A673 (cell line): ENCODE results near the gene ASB3. TPM values are rescaled to one million over a fixed set of nuclear protein-coding genes. Genes with fewer than 3 reads are reported as not detected.

Source experiments
- BruUV-seq: library from RNA; stranded (reverse); fragments of 400-500 nt; replicated peaks from 2 replicates; lab custom pipeline; 2021; lab: Mats Ljungman, UMichigan
- CTCF ChIA-PET: fragments of 300-600 bp; sonication (Branson Sonifier 250); formaldehyde crosslinking; loops from one replicate; lab custom pipeline; 2022; ENCODE audit warnings: antibody characterized with exemption; lab: Charles Lee
- POLR2A ChIA-PET: fragments of 300-600 bp; sonication (Branson Sonifier 250); formaldehyde crosslinking; loops from one replicate; lab custom pipeline; 2022; ENCODE audit warnings: antibody characterized with exemption; ENCODE audit not compliant: low non-redundant PET; lab: Charles Lee
- DNase-seq: peaks from one replicate; pipeline ENCODE4 v3.0.0-alpha.2; 2015; ENCODE audit warnings: low spot score
- H3K27ac ChIP-seq: fragments of 200-600 bp; sonication (generic); 2 replicates; pipeline ENCODE4 v1.5.1; 2016; ENCODE audit warnings: mixed run types, low read depth, mild to moderate bottlenecking, mixed read lengths, antibody characterized with exemption, low read length; ENCODE audit not compliant: poor library complexity, severe bottlenecking
- H3K27me3 ChIP-seq: fragments of 200-600 bp; sonication (generic); replicated peaks from 2 replicates; pipeline ENCODE4 v1.6.1; 2017; ENCODE audit warnings: mixed run types, low read depth, mild to moderate bottlenecking, mixed read lengths, antibody characterized with exemption, low read length; ENCODE audit not compliant: insufficient read depth, poor library complexity
- H3K36me3 ChIP-seq: fragments of 200-600 bp; sonication (generic); 2 replicates; pipeline ENCODE4 v1.6.1; 2016; ENCODE audit warnings: mixed run types, mild to moderate bottlenecking, mixed read lengths, antibody characterized with exemption, low read length; ENCODE audit not compliant: insufficient read depth, poor library complexity, severe bottlenecking
- H3K4me1 ChIP-seq: fragments of 200-600 bp; sonication (generic); 2 replicates; pipeline ENCODE4 v1.6.1; 2017; ENCODE audit warnings: mixed run types, mild to moderate bottlenecking, mixed read lengths, antibody characterized with exemption, low read length; ENCODE audit not compliant: insufficient read depth, poor library complexity, severe bottlenecking
- H3K4me3 ChIP-seq: fragments of 200-600 bp; sonication (generic); 2 replicates; pipeline ENCODE4 v1.5.1; 2016; ENCODE audit warnings: low read depth, mixed run types, mild to moderate bottlenecking, mixed read lengths, low read length; ENCODE audit not compliant: poor library complexity, severe bottlenecking
- H3K9me3 ChIP-seq: fragments of 200-600 bp; sonication (generic); 2 replicates; pipeline ENCODE4 v1.6.1; 2016; ENCODE audit warnings: mixed run types, low read depth, mild to moderate bottlenecking, mixed read lengths, antibody characterized with exemption, low read length; ENCODE audit not compliant: poor library complexity, severe bottlenecking
- CTCF ChIP-seq: fragments of 300-800, 200-600 bp; sonication (generic); conservative IDR thresholded peaks from 2 replicates; pipeline ENCODE4 v1.5.1; 2017; ENCODE audit warnings: low read depth, mild to moderate bottlenecking, antibody characterized with exemption, low read length, moderate library complexity, mixed read lengths
- EZH2 ChIP-seq: fragments of 200-600 bp; sonication (generic); IDR thresholded peaks from 2 replicates; pipeline ENCODE4 v1.6.1; 2017; ENCODE audit warnings: borderline replicate concordance, low read depth, mild to moderate bottlenecking, mixed read lengths, antibody characterized with exemption, low read length; ENCODE audit not compliant: poor library complexity, severe bottlenecking
- intact Hi-C: fragments of 100-400 bp; cut with micrococcal nuclease; formaldehyde crosslinking; loops from one replicate; pipeline ENCODE4 v1.10.0; 2022; ENCODE audit not compliant: unreplicated experiment
- total RNA-seq: library from RNA; stranded (reverse); gene quantifications from 2 replicates; pipeline ENCODE4 v1.2.3, GENCODE V29; 2021

Gene ASB3
- total RNA-seq, 1 experiment from 2014 or later, result 18.7 TPM

GRCh38 chr2:53785366-53785765 lies 1.4 kb downstream of the ASB3 start:
- CTCF ChIA-PET, result no interaction called here
- POLR2A ChIA-PET, result no interaction called here
- no peaks in the 10 kb centered on the region for H3K27me3 ChIP-seq
- DNase-seq, result no peak
- no peaks in the 10 kb centered on the region for H3K36me3 ChIP-seq
- peak overlapping the region; percentile 73 for H3K4me3 ChIP-seq
- intact Hi-C loops, result no loop called here
- no TSS peak for BruUV-seq
- no peaks in the 10 kb centered on the region for H3K9me3 ChIP-seq
- no peak overlapping the region for H3K27ac ChIP-seq
- TF ChIP-seq EZH2, result no peak
- TF ChIP-seq CTCF, result no peak
- peaks cover 10% of the 10 kb centered on the region for H3K4me1 ChIP-seq

- H3K36me3 ChIP-seq, result peaks cover 4% of the 10 kb centered on the region
- ChIA-PET POLR2A (no interaction called here), CTCF (no interaction called here)
- no peaks in the 10 kb centered on the region for H3K27me3 ChIP-seq
- no peak for TF ChIP-seq EZH2
- TF ChIP-seq CTCF, result no peak
- intact Hi-C loops, result no loop called here
- H3K4me3 ChIP-seq, result no peak overlapping the region
- no TSS peak for BruUV-seq
- no peaks in the 10 kb centered on the region for H3K9me3 ChIP-seq
- H3K27ac ChIP-seq, result no peak overlapping the region
- DNase-seq, result no peak
- H3K4me1 ChIP-seq, result peaks cover 10% of the 10 kb centered on the region
Observed at GRCh38 chr2:53784436-53784835, 2.3 kb downstream of the ASB3 start.

GRCh38 chr2:53782676-53783075 lies 4.1 kb downstream of the ASB3 start:
- no TSS peak for BruUV-seq
- Histone ChIP-seq H3K4me1 (peaks cover 10% of the 10 kb centered on the region), H3K9me3 (no peaks in the 10 kb centered on the region), H3K27me3 (no peaks in the 10 kb centered on the region), H3K27ac (no peak overlapping the region), H3K4me3 (no peak overlapping the region), H3K36me3 (peaks cover 8% of the 10 kb centered on the region)
- intact Hi-C loops, result no loop called here
- no peak for DNase-seq
- CTCF ChIA-PET, result no interaction called here
- POLR2A ChIA-PET, result interaction anchor here (0.7 kb wide), 1 partner anchor 296 kb away, joined by 4 read pairs; no protein-coding TSS in a partner anchor
- TF ChIP-seq EZH2, result no peak
- TF ChIP-seq CTCF, result no peak
